WTC11 (cell line): Measurements from ENCODE around the gene KCNB1. TPM values are rescaled to one million over a fixed set of nuclear protein-coding genes. Genes with fewer than 3 reads are reported as not detected.

ENCODE experiments used
- ATAC-seq: fragments of 200-7000 bp; cut with Tn5 transposase; 2 replicates; pipeline ENCODE4 v1.10.0; 2021; ENCODE audit warnings: mild to moderate bottlenecking, moderate library complexity
- CTCF ChIA-PET: fragments of 300-600 bp; sonication (Branson Sonifier 250); formaldehyde crosslinking; loops from one replicate; lab custom pipeline; 2021; ENCODE audit warnings: antibody characterized with exemption; lab: Charles Lee
- POLR2A ChIA-PET: fragments of 350-600 bp; sonication (Branson Sonifier 250); formaldehyde crosslinking; loops from one replicate; lab custom pipeline; 2021; ENCODE audit warnings: antibody characterized with exemption; lab: Charles Lee
- DNase-seq: peaks from one replicate; pipeline ENCODE4 v3.0.0; 2021; ENCODE audit warnings: low spot score
- H3K27ac Mint-ChIP-seq: 2 replicates; pipeline ENCODE4 v1.8.0; 2021; ENCODE audit warnings: mixed read lengths
- H3K27me3 Mint-ChIP-seq: 2 replicates; pipeline ENCODE4 v1.8.0; 2021; ENCODE audit warnings: low read depth, mild to moderate bottlenecking, moderate library complexity, mixed read lengths
- H3K36me3 Mint-ChIP-seq: 2 replicates; pipeline ENCODE4 v1.8.0; 2021; ENCODE audit warnings: mixed read lengths
- H3K4me1 Mint-ChIP-seq: 2 replicates; pipeline ENCODE4 v1.8.0; 2022; ENCODE audit warnings: mixed read lengths
- H3K4me3 Mint-ChIP-seq: 2 replicates; pipeline ENCODE4 v1.8.0; 2021; ENCODE audit warnings: mild to moderate bottlenecking, moderate library complexity, mixed read lengths
- H3K9me3 Mint-ChIP-seq: 2 replicates; pipeline ENCODE4 v1.8.0; 2021; ENCODE audit warnings: mixed read lengths
- AR ChIP-seq: fragments of 250-450 bp; sonication (Bioruptor Pico); IDR thresholded peaks from 2 replicates; pipeline ENCODE4 v1.9.0; 2021; ENCODE audit warnings: mild to moderate bottlenecking
- ATF2 ChIP-seq: sonication (generic); formaldehyde crosslinking; IDR thresholded peaks from 2 replicates; pipeline ENCODE4 v1.8.1; 2022; ENCODE audit warnings: low read depth, missing genetic modification reagents, borderline replicate concordance
- CBFB ChIP-seq: sonication (generic); formaldehyde crosslinking; IDR thresholded peaks from 2 replicates; pipeline ENCODE4 v1.8.1; 2022; ENCODE audit warnings: mild to moderate bottlenecking, low read depth, missing genetic modification reagents
- CTCF ChIP-seq: fragments of 200-600 bp; IDR thresholded peaks from 2 replicates; pipeline ENCODE4 v1.8.0; 2022; ENCODE audit warnings: antibody characterized with exemption
- E2F4 ChIP-seq: sonication (generic); formaldehyde crosslinking; IDR thresholded peaks from 2 replicates; pipeline ENCODE4 v1.8.1; 2022; ENCODE audit warnings: low read depth, mild to moderate bottlenecking, moderate library complexity, missing genetic modification reagents, borderline replicate concordance
- ELF4 ChIP-seq: sonication (generic); formaldehyde crosslinking; IDR thresholded peaks from 2 replicates; pipeline ENCODE4 v1.8.1; 2022; ENCODE audit warnings: low read depth, mild to moderate bottlenecking, moderate library complexity, missing genetic modification reagents
- EMX1 ChIP-seq: fragments of 250-450 bp; sonication (Bioruptor Pico); IDR thresholded peaks from 2 replicates; pipeline ENCODE4 v1.8.0; 2021; ENCODE audit warnings: mild to moderate bottlenecking
- FOXP4 ChIP-seq: sonication (generic); formaldehyde crosslinking; IDR thresholded peaks from 2 replicates; pipeline ENCODE4 v1.8.0; 2022; ENCODE audit warnings: mild to moderate bottlenecking, missing genetic modification reagents
- GRHL2 ChIP-seq: fragments of 250-450 bp; sonication (Bioruptor Pico); IDR thresholded peaks from 2 replicates; pipeline ENCODE4 v1.8.0; 2022; ENCODE audit warnings: mild to moderate bottlenecking, moderate library complexity; ENCODE audit not compliant: insufficient replicate concordance, severe bottlenecking
- IRF2 ChIP-seq: sonication (generic); formaldehyde crosslinking; IDR thresholded peaks from 2 replicates; pipeline ENCODE4 v1.8.0; 2022; ENCODE audit warnings: low read depth, missing genetic modification reagents, borderline replicate concordance
- KAT7 ChIP-seq: sonication (generic); formaldehyde crosslinking; IDR thresholded peaks from 2 replicates; pipeline ENCODE4 v1.8.1; 2023; ENCODE audit warnings: missing genetic modification reagents, mild to moderate bottlenecking, borderline replicate concordance
- MLX ChIP-seq: sonication (generic); formaldehyde crosslinking; IDR thresholded peaks from 2 replicates; pipeline ENCODE4 v1.8.1; 2023; ENCODE audit warnings: mild to moderate bottlenecking, missing genetic modification reagents, moderate library complexity
- MXD4 ChIP-seq: fragments of 250-450 bp; sonication (Bioruptor Pico); IDR thresholded peaks from 2 replicates; pipeline ENCODE4 v1.8.0; 2021; ENCODE audit warnings: mild to moderate bottlenecking, moderate library complexity, borderline replicate concordance
- NFATC4 ChIP-seq: fragments of 250-450 bp; sonication (Bioruptor Pico); IDR thresholded peaks from 2 replicates; pipeline ENCODE4 v1.9.0; 2021; ENCODE audit warnings: mild to moderate bottlenecking
- NR3C1 ChIP-seq: sonication (generic); formaldehyde crosslinking; conservative IDR thresholded peaks from 2 replicates; pipeline ENCODE4 v1.8.1; 2023; ENCODE audit warnings: low read depth, mild to moderate bottlenecking, missing genetic modification reagents
- SMAD4 ChIP-seq: sonication (generic); formaldehyde crosslinking; IDR thresholded peaks from 2 replicates; pipeline ENCODE4 v1.8.0; 2022; ENCODE audit warnings: mild to moderate bottlenecking, missing genetic modification reagents
- TEAD4 ChIP-seq: sonication (generic); formaldehyde crosslinking; IDR thresholded peaks from 2 replicates; pipeline ENCODE4 v1.8.0; 2022; ENCODE audit warnings: mild to moderate bottlenecking, missing genetic modification reagents
- USF1 ChIP-seq: sonication (generic); formaldehyde crosslinking; IDR thresholded peaks from 2 replicates; pipeline ENCODE4 v1.8.0; 2022; ENCODE audit warnings: mild to moderate bottlenecking, missing genetic modification reagents
- ZNF138 ChIP-seq: sonication (generic); formaldehyde crosslinking; conservative IDR thresholded peaks from 2 replicates; pipeline ENCODE4 v1.8.1; 2022; ENCODE audit warnings: mild to moderate bottlenecking, moderate library complexity, missing genetic modification reagents
- ZNF263 ChIP-seq: sonication (generic); formaldehyde crosslinking; IDR thresholded peaks from 2 replicates; pipeline ENCODE4 v1.8.1; 2022; ENCODE audit warnings: low read depth, mild to moderate bottlenecking, moderate library complexity, missing genetic modification reagents
- total RNA-seq: library from RNA; stranded (reverse); gene quantifications from 3 replicates; pipeline ENCODE4 v1.2.3, GENCODE V29; 2021

The KCNB1 gene
- total RNA-seq, 1 experiment from 2014 or later = 1.1 TPM

- H3K36me3 Mint-ChIP-seq = no peaks in the 10 kb centered on the region
- peaks cover 5% of the 10 kb centered on the region for H3K4me1 Mint-ChIP-seq
- ATAC-seq (no peak), DNase-seq (no peak)
- peaks cover 8% of the 10 kb centered on the region for H3K9me3 Mint-ChIP-seq
- TF ChIP-seq EMX1 (CRISPR knock-in tag) (no peak), ZNF263 (CRISPR knock-in tag) (no peak), USF1 (CRISPR knock-in tag) (no peak), GRHL2 (CRISPR knock-in tag) (no peak), CTCF (no peak), MLX (no peak), E2F4 (no peak), NFATC4 (CRISPR knock-in tag) (no peak), NR3C1 (no peak), ATF2 (CRISPR knock-in tag) (no peak), IRF2 (no peak), ELF4 (CRISPR knock-in tag) (no peak), CBFB (CRISPR knock-in tag) (no peak), AR (no peak), MXD4 (CRISPR knock-in tag) (no peak), ZNF138 (CRISPR knock-in tag) (no peak), FOXP4 (CRISPR knock-in tag) (no peak), SMAD4 (CRISPR knock-in tag) (no peak), TEAD4 (CRISPR knock-in tag) (no peak), KAT7 (CRISPR knock-in tag) (no peak)
- TF ChIP-seq, all 79 proteins: peak for 0
- CTCF ChIA-PET = interaction anchor here (0.8 to 1.1 kb wide), 2 partner anchors 87 to 138 kb away, joined by 3 read pairs; no protein-coding TSS in a partner anchor
- Mint-ChIP-seq H3K27me3 (no peaks in the 10 kb centered on the region; the same call in 1 of the 2 replicates), H3K27ac (no peak overlapping the region), H3K4me3 (no peak overlapping the region)
- POLR2A ChIA-PET = no interaction called here
Measured at GRCh38 chr20:49471397-49471796, 11.1 kb downstream of the KCNB1 start.
